ENCODE data around the gene IL6.
"Not testable (repeated sequence)": the region's sequence is repeated elsewhere in the genome, so short reads cannot be mapped to it uniquely, and the experiment has no call there.

GRCh38 chr7:22688934-22689333 is 38.1 kb upstream of the IL6 start:
- not testable (repeated sequence) for TF ChIP-seq EZH2 (IDR thresholded peaks at IDR 0.05; ENCODE audit: low read depth); CTCF (conservative IDR thresholded peaks at IDR 0.05)
